ENCODE results near the gene C1QTNF9B. TPM values are rescaled to one million over a fixed set of nuclear protein-coding genes. Genes with fewer than 3 reads are reported as not detected.

C1QTNF9B gene
- total and polyA plus RNA-seq, 2 of the 8 experiments (the other 6 are each of a cell fraction or from before 2014, with no cell fraction given) = 0.11 TPM; not detected in 1

DNA sequence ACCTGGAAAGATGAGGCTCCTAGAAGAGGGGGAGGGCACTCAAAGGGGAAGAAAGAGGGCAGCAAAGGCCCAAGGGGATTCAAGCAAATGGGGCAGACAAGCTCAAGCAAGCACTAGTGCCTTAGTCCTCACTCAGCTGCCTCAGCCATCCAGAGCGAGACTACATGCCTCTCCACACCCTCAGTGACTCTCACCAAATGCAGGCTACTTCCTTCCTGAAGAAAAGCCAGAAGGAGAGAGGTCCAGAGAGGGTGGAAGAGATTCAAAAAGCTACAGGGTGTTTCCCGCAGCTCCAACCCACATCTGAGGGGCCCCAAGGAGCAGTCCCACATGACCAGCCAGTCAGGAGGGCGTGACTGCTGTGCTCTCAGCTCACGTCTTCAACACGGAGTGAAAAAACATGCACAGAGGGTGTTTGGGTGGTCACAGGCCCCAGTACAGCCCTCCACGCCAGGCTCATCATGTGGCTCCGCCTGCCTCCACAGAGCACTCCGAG, 48.6 kb downstream of the C1QTNF9B start (continued):
- TF ChIP-seq CHD7 (IDR thresholded peaks at IDR 0.05; ENCODE audit: insufficient replicate concordance, low read length) = no peak
- TF ChIP-seq RFX5 (IDR thresholded peaks at IDR 0.05; ENCODE audit: borderline replicate concordance, low read depth, low read length) = no peak
- no peak for TF ChIP-seq RXRA (IDR thresholded peaks at IDR 0.05; ENCODE audit: insufficient read depth, low read depth, low read length)
- TF ChIP-seq BCL11A (IDR thresholded peaks at IDR 0.05; ENCODE audit: low read depth in 2 of 2, low read length in 2 of 2) = no peak
- no peak for TF ChIP-seq RAD21 (IDR thresholded peaks at IDR 0.05 in 1 of 2, conservative IDR thresholded peaks at IDR 0.05 in 1 of 2; ENCODE audit: low read depth in 2 of 2, low read length in 2 of 2)
- TF ChIP-seq KDM1A (IDR thresholded peaks at IDR 0.05; ENCODE audit: borderline replicate concordance, low read length) = no peak
- TF ChIP-seq TAF7 (optimal IDR thresholded peaks at IDR 0.05; ENCODE audit: borderline replicate concordance, low read depth, low read length) = no peak
- no peak for TF ChIP-seq NRF1 (IDR thresholded peaks at IDR 0.05; ENCODE audit: low read depth, low read length)
- no peak for TF ChIP-seq ZNF274 (IDR thresholded peaks at IDR 0.05; ENCODE audit: borderline replicate concordance, extremely low read depth, low read length)
- TF ChIP-seq POLR2AphosphoS5 (IDR thresholded peaks at IDR 0.05; ENCODE audit: low read depth, low read length) = no peak
